ENCODE results near the gene DHX35. TPM values are rescaled to one million over a fixed set of nuclear protein-coding genes. Genes with fewer than 3 reads are reported as not detected.

The DHX35 gene, protein sequence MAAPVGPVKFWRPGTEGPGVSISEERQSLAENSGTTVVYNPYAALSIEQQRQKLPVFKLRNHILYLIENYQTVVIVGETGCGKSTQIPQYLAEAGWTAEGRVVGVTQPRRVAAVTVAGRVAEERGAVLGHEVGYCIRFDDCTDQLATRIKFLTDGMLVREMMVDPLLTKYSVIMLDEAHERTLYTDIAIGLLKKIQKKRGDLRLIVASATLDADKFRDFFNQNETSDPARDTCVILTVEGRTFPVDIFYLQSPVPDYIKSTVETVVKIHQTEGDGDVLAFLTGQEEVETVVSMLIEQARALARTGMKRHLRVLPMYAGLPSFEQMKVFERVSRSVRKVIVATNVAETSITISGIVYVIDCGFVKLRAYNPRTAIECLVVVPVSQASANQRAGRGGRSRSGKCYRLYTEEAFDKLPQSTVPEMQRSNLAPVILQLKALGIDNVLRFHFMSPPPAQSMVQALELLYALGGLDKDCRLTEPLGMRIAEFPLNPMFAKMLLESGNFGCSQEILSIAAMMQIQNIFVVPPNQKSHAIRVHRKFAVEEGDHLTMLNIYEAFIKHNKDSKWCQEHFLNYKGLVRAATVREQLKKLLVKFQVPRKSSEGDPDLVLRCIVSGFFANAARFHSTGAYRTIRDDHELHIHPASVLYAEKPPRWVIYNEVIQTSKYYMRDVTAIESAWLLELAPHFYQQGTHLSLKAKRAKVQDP
- 1 to 10 TPM; 2.2 to 7.4 (median 4.7) TPM for polyA plus RNA-seq (ENCODE audit: low read depth in 6 of 6)

DNA sequence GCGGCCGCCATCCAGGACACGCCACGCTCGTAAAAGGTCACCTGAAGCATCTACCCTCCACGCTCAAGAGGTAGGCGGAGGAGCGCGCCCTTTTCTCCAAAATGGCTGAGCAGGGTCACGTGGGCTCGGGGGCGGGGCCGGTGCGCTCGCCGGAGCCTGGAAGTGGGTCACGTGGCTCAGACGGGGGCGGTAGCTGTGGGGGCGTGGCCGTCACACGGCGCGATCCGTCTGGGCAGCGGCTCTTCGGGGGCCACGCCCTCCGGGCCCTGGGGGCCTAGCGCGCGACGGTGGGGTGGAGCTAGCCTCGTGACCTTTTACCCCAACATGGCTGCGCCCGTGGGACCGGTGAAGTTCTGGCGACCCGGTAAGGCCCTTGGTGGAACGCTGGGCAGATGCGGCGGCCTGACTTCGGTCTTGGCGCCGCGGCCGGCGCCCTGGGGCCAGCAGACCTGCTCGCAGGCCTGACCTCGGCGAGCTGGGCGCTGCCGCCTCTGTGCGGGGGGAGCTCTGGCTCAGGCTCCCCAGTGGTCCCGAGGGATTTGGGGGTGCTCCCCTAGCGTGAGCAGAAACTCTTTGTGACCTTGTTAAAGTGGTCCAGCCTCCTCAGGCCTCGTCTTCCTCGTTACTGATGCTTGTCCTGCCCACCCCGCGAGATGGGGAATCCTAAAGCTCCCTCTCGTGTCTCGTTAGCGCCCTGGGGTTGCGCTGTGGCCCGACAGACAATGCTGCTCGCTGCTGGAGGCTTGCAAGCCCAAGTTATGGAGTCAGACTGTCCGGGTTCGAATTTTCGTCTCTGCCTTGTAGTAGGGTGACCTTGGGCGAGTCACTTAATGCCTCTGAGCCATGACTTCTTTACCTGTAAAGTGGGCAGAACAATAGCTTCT is at the start of gene DHX35:
Gene DHX35, plus strand, starts transcription at position 301 of the 884 bp plus-strand sequence. Its CDS starts 24 bp downstream, at position 325.
- peak; percentile 99 for DNase-seq
- Mint-ChIP-seq H3K4me3 (peak within 1 kb of the TSS; percentile 91 to 99 (median 96)), H3K27me3 (no peaks in the 10 kb centered on the region), H3K9me3 (peaks cover 0 to 6% (median 0%) of the 10 kb centered on the region in 7 donors), H3K4me1 (peaks cover 16 to 24% (median 17%) of the 10 kb centered on the region in 3 donors), H3K36me3 (peaks cover 4 to 8% of the 10 kb centered on the region in 2 donors), H3K27ac (peak within 1 kb of the TSS; percentile 96 to 99 (median 98))
- peak; percentile 92 to 93 for ATAC-seq (ENCODE audit: low read depth in 2 of 2)

DNA sequence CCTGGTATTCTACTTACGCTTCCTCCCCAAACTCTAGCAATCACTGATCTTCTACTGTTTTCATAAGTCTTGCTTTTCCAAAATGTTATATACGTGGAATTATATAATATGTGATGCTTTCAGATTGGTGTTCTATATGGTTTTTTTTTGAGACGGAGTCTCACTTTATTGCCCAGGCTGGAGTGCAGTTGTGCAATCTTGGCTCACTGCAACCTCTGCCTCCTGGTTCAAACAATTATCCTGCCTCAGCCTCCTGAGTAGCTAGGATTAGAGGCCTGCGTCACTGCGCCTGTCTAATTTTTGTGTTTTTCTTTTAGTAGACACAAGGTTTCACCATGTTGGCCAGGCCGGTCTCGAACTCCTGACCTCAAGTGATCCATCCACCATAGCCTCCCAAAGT is 46.8 kb upstream of the DHX35 start:
- no peaks in the 10 kb centered on the region for H3K27me3 Mint-ChIP-seq
- ATAC-seq (ENCODE audit: low read depth in 2 of 2) (no peak), DNase-seq (no peak)
- no peaks in the 10 kb centered on the region for H3K9me3 Mint-ChIP-seq
- H3K4me1 Mint-ChIP-seq, result peaks cover 0 to 2% (median 0%) of the 10 kb centered on the region in 3 donors
- H3K4me3 Mint-ChIP-seq, result no peak overlapping the region
- H3K27ac Mint-ChIP-seq, result peak overlapping the region in 1 of 6 donors; percentile 69
- H3K36me3 Mint-ChIP-seq, result peaks cover 0 to 4% of the 10 kb centered on the region in 2 donors

DNA sequence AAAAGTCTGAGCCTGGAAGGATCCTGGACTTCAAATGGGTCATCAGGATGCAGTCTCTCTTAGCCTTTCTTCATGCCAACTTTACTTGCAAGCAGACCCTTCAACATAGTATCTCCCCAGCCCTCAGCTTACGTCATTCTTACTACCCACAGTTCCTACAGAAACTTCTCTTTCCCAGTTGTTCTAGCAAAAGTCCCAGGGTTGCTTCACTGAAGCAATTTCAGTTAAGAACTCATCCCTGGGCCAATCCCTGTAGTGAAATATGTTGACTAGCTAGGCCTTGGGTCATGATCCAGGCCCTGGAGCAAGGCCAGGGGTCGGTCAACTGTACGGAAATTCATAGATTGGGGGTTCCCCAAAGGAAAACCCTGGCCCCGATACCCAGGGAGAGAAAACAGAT is 44.5 kb upstream of the DHX35 start:
- H3K36me3 Mint-ChIP-seq, result peaks cover 0 to 4% of the 10 kb centered on the region in 2 donors
- ATAC-seq (ENCODE audit: low read depth in 2 of 2), result no peak
- no peaks in the 10 kb centered on the region for H3K9me3 Mint-ChIP-seq
- H3K27ac Mint-ChIP-seq, result peak overlapping the region in 1 of 6 donors; percentile 33
- DNase-seq, result no peak
- peaks cover 0 to 2% (median 0%) of the 10 kb centered on the region in 3 donors for H3K4me1 Mint-ChIP-seq
- H3K27me3 Mint-ChIP-seq, result no peaks in the 10 kb centered on the region
- H3K4me3 Mint-ChIP-seq, result no peak overlapping the region

DNA sequence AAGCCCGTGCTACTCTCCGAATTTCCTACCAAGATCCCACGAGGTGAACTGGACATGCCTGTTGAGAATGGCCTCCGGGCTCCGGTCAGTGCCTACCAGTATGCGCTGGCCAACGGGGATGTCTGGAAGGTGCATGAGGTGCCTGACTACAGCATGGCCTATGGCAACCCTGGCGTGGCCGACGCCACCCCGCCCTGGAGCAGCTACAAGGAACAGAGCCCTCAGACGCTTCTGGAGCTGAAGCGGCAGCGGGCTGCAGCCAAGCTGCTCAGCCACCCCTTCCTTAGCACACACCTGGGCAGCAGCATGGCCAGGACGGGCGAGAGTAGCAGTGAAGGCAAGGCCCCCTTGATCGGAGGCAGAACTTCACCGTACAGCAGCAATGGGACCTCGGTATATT is 44.0 kb upstream of the DHX35 start:
- H3K9me3 Mint-ChIP-seq, result no peaks in the 10 kb centered on the region
- H3K4me1 Mint-ChIP-seq, result peaks cover 0 to 2% (median 0%) of the 10 kb centered on the region in 3 donors
- H3K4me3 Mint-ChIP-seq, result no peak overlapping the region
- H3K36me3 Mint-ChIP-seq, result peaks cover 0 to 4% of the 10 kb centered on the region in 2 donors
- no peak overlapping the region for H3K27ac Mint-ChIP-seq
- no peaks in the 10 kb centered on the region for H3K27me3 Mint-ChIP-seq
- DNase-seq (no peak), ATAC-seq (ENCODE audit: low read depth in 2 of 2) (no peak)

DNA sequence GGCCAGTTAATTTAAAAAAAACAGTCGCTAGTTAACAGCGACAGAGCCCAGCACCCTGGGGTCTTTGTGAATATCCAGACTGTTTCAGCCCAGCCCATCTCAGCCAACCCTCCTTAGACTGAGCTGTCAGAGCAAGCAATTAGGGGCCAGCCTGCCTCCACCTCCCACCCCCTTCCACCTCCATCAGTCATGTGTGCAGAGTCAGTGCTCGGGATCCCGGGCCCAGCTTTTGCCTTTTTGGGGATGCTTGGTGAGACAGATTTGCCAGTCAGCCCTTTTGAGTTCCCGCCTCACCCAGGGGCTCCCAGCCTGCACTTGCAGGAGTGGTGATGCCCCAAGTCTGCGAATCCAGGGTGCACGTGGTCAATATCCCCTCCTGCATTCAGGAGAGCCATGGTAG is 42.5 kb upstream of the DHX35 start:
- Mint-ChIP-seq H3K4me3 (no peak overlapping the region), H3K27ac (peak overlapping the region in 1 of 6 donors; percentile 82), H3K4me1 (peaks cover 0 to 6% (median 0%) of the 10 kb centered on the region in 3 donors), H3K9me3 (no peaks in the 10 kb centered on the region), H3K36me3 (peaks cover 7 to 9% of the 10 kb centered on the region in 2 donors), H3K27me3 (no peaks in the 10 kb centered on the region)
- DNase-seq, result no peak
- no peak for ATAC-seq (ENCODE audit: low read depth in 2 of 2)

DNA sequence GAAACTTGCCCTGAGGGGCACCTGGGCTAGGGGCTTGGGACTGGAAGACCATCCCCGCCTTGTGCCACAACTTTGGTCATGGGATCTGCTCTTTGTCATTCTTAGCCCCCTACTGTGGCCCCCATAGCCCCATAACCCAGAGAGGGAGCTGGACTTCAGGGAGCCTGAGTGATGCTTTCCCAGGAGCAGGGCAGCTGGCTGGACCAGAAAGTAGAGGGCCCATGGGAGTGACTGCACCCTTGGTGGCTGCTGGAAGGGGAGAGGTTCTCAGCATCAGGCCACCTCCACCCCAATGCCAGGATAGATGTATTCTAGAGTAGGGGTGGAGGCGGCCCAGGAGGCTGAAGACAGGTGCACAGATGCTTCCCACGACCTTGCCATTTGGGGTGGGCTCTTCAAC is 41.7 kb upstream of the DHX35 start:
- H3K36me3 Mint-ChIP-seq, result peaks cover 7 to 9% of the 10 kb centered on the region in 2 donors
- no peaks in the 10 kb centered on the region for H3K9me3 Mint-ChIP-seq
- no peaks in the 10 kb centered on the region for H3K27me3 Mint-ChIP-seq
- ATAC-seq (ENCODE audit: low read depth in 2 of 2) (no peak), DNase-seq (no peak)
- H3K4me1 Mint-ChIP-seq, result peaks cover 4 to 9% (median 6%) of the 10 kb centered on the region in 3 donors
- peak overlapping the region in 1 of 6 donors; percentile 39 for H3K27ac Mint-ChIP-seq
- peak overlapping the region in 1 of 8 donors; percentile 35 for H3K4me3 Mint-ChIP-seq

DNA sequence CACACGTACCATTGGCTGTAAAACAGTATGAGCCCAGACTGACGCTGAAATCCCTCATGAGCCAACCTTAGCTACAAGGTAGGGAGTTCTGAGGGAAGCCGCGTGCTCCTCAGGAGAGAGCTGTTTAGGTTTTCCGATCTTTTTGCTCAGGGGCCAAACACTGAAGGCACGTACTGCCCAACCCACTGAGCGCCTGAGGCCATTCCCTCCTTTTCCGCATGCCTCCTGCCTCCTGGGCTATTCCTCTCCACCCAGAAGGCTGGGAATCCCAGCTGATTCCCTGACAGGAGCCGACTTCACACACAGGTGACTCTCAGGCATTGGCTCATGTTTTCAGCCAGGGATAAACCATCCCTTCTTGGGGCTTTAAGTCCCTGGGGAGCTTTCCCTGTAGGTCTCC is 41.3 kb upstream of the DHX35 start:
- Mint-ChIP-seq H3K9me3 (no peaks in the 10 kb centered on the region), H3K27me3 (no peaks in the 10 kb centered on the region), H3K4me1 (peaks cover 9 to 12% (median 10%) of the 10 kb centered on the region in 3 donors), H3K27ac (peak overlapping the region in 3 of 6 donors; percentile 27 to 50 (median 39)), H3K4me3 (no peak overlapping the region), H3K36me3 (peaks cover 7 to 9% of the 10 kb centered on the region in 2 donors)
- no peak for ATAC-seq (ENCODE audit: low read depth in 2 of 2)
- no peak for DNase-seq

DNA sequence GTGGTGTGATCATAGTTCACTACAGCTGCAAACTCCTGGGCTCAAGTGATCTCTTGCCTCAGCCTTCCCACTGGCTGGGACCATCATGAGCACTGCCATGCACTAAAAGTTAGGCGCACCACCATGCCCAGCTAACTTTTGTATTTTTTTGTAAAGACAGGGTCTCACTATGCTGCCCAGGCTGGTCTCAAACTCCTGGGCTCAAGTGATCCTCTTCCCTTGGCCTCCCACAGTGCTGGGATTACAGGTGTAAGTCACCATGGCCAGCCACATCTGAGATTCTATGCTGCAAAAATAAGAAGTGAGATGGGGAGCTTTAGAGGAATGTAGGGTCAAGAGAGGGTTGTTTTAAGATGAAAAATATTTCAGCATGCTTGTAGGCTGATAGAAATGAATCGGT is 37.4 kb upstream of the DHX35 start:
- ATAC-seq (ENCODE audit: low read depth in 2 of 2) (no peak), DNase-seq (no peak)
- Mint-ChIP-seq H3K36me3 (peaks cover 4 to 7% of the 10 kb centered on the region in 2 donors), H3K9me3 (no peaks in the 10 kb centered on the region), H3K27ac (peak overlapping the region in 4 of 6 donors; percentile 2 to 92 (median 47)), H3K27me3 (peaks cover 0 to 8% (median 0%) of the 10 kb centered on the region in 3 donors), H3K4me3 (peak overlapping the region in 3 of 8 donors; percentile 1 to 83 (median 12)), H3K4me1 (peaks cover 13 to 18% (median 13%) of the 10 kb centered on the region in 3 donors)

DNA sequence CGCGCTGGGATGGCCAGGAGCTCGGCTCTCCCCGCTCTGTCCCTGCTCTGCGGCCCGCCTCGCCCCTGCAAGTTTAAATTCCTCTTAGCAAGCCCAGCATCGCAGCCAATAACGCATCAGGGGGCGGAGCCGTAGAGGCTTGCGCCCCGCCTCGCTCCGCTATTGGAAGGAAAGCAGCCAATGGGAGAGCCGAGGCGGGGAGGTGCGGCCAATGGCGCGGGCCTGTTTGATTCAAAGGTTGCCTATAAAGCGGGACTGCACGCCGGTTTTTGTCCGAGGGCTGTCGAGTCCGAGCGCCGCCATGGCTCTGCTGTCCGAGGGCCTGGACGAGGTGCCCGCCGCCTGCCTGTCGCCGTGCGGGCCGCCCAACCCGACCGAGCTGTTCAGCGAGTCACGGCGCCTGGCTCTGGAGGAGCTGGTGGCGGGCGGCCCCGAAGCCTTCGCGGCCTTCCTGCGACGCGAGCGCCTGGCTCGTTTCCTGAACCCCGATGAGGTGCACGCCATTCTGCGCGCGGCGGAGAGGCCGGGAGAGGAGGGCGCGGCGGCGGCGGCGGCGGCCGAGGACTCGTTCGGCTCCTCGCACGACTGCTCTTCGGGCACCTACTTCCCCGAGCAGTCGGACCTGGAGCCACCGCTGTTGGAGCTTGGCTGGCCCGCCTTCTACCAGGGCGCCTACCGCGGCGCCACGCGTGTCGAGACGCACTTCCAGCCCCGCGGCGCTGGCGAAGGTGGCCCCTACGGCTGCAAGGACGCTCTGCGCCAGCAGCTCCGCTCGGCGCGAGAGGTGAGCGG is 35.8 kb upstream of the DHX35 start, which contains the start of gene FAM83D:
Gene FAM83D, plus strand, starts transcription at position 276 of the 792 bp plus-strand sequence. Its CDS starts 26 bp downstream, at position 302.
- DNase-seq (peak; percentile 89), ATAC-seq (ENCODE audit: low read depth in 2 of 2) (peak; percentile 97 to 98)
- peaks cover 0 to 8% (median 0%) of the 10 kb centered on the region in 3 donors for H3K27me3 Mint-ChIP-seq
- no peaks in the 10 kb centered on the region for H3K9me3 Mint-ChIP-seq
- peaks cover 13 to 18% (median 13%) of the 10 kb centered on the region in 3 donors for H3K4me1 Mint-ChIP-seq
- peak within 1 kb of the TSS in 5 of 6 donors; percentile 49 to 92 (median 87) for H3K27ac Mint-ChIP-seq
- H3K36me3 Mint-ChIP-seq, result peaks cover 4 to 7% of the 10 kb centered on the region in 2 donors
- H3K4me3 Mint-ChIP-seq, result peak within 1 kb of the TSS; percentile 72 to 91 (median 82)

DNA sequence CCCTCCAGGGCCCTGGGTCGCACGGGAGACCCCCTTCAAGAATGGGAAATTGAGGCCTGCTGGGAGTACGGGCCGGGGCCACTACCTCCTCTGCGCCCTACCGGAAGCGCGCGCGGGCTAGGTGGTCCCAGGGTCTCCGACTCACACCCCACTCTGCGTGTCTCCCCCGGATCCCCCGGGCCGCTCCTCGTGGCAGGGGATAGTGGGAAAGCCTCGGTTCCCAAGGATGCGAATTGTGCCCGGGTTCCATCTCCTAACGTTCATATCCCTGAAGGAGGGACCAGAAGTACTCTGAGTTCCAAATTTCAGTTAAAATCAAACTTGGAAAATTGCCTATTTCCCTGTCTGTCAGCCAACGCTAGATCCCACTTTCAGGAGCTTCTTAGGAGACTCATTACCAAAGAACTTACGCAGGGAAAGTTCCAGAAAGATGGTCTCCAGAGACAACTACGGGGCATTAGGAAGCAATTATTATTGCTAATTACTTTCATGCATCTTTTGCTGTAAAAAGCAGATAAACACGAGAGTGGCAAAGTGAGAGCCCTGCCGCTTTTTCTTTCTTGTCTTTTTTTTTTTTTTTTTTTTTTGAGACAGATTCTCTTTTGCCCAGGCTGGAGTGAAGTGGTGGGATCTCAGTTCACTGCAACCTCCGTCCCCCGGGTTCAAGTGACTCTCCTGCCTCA is 35.1 kb upstream of the DHX35 start:
- no peaks in the 10 kb centered on the region for H3K9me3 Mint-ChIP-seq
- peaks cover 13 to 18% (median 13%) of the 10 kb centered on the region in 3 donors for H3K4me1 Mint-ChIP-seq
- ATAC-seq (ENCODE audit: low read depth in 2 of 2) (no peak), DNase-seq (no peak)
- peaks cover 0 to 8% (median 0%) of the 10 kb centered on the region in 3 donors for H3K27me3 Mint-ChIP-seq
- H3K36me3 Mint-ChIP-seq, result peaks cover 4 to 7% of the 10 kb centered on the region in 2 donors
- peak overlapping the region; percentile 72 to 91 (median 82) for H3K4me3 Mint-ChIP-seq
- H3K27ac Mint-ChIP-seq, result peak overlapping the region in 1 of 6 donors; percentile 66

DNA sequence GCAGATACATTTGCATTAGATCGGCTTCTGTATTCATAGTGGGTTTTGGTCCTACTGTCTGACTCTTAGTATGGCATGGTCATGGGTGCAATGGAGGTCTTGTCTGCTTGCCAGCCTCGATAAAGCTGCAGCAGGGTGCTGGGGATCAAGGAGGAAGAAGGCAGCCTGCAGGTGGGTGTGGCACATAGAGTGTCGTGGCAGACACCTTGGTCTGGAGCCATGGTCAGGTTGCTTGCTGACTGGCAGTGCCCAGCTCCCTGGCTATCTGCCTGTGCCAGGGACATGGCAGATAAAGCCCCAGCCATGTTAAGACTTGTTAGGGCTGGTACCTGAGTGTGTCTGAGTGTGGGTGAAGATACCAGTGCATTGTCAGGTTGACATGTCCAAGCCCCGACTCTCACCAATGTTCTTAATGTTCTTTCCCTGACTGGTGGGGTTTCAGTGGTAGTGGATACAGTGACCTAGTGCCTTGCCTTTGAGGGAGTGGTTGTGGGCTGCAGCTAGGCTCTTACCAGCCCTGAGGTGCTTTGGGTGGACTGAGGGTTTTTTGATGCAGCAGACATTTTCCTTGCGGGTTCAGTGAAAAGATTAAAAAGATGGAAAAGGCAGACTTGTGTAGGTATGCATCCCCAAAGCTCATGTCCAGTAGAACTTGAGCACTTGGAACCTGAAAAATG is 34.1 kb upstream of the DHX35 start:
- Mint-ChIP-seq H3K9me3 (no peaks in the 10 kb centered on the region), H3K27me3 (peaks cover 0 to 8% (median 0%) of the 10 kb centered on the region in 3 donors), H3K4me3 (peak overlapping the region; percentile 25 to 91 (median 77)), H3K4me1 (peaks cover 13 to 18% (median 13%) of the 10 kb centered on the region in 3 donors), H3K36me3 (peaks cover 4 to 7% of the 10 kb centered on the region in 2 donors), H3K27ac (peak overlapping the region in 2 of 6 donors; percentile 37 to 56)
- ATAC-seq (ENCODE audit: low read depth in 2 of 2) (no peak), DNase-seq (no peak)
